Ecto neural progenitor cell (in vitro differentiated cells): ENCODE data around the gene GALNT9.
"Not testable (repeated sequence)": the region's sequence is repeated elsewhere in the genome, so short reads cannot be mapped to it uniquely, and the experiment has no call there.

Experiments used
- DNase-seq: peaks from one replicate; pipeline ENCODE4 v3.0.0-alpha.2; 2018; ENCODE audit warnings: low spot score

GALNT9 gene

DNA sequence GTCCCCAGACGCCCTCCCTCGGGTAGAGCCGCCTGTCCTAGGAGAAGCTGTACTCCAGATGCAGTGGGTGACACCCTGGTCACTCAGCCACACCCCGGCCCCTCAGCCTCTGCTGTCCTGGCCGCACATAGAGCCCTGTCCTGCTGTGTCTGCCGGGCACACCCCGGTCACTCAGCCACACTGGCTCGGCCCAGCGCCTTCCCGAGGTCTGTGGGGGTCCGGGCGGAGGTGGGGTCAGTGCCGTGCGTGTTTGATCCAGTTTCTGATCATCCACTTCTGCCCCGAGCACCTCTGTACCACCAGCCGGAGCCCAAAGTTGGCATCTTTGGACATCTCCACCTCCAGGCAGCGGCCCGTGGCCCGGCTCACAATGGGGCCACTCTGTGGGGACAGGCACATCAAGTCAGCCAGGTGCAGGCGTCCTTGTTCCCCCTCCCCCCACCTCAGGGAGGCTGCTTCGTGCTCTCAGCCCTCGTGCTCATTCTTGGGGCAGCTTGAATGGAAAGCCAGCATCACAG lies 132.5 kb downstream of the GALNT9 start:
- DNase-seq, result no peak

DNA sequence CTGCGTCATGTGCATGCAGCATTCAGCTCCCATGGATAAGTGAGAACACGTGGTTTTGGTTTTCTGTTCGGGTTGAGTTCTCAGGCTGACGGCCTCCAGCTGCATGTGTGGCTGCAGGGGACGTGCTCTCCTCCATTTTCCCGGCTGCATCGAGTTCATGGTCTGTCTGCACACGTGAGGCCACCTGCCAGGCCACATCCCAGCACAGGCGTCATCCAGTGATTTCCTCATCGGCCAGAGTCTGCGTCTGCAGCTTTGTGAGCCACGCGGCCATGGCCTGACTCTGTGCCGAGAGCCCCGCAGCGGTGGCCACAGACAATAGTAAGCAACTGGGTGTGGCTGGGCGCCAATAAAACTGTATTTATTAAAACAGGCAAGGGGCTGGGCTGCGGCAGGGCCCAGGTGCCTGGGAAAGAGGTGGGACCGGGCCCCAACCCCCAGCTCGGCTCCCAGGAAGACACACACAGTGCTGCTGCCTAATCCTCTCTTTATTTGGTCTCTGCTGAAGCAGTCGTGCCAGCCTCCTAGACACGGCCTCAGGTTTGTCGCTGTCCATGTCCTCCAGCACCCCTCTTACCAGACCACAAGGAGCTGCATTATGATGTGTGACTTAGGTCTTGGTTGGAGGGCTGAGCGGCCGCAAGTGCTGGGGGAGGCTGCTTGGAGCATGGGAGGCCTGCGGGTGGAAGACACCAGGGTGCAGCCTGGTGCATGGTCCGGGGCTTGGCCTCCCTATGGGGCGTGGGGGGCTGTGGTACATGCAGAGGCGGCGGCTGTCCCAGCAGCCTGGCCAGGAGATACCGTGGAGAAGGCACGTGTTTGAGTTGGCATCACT lies 133.1 kb downstream of the GALNT9 start:
- DNase-seq, result no peak

DNA sequence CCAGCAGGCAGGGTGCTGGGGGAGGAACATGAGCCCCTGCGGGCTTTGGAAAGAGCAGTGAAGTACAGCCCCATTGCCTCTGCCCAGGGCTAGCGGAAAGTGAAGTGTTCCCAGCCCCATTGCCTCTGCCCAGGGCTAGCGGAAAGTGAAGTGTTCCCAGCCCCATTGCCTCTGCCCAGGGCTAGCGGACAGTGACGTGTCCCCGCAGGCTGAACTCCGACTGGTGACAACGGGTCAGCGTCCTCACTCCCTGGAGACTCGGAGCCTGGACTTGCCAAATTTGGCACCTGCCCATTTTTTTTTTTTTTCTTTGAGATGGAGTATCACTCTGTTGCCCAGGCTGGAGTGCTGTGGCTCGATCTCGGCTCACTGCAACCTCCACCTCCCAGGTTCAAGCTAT lies 134.1 kb downstream of the GALNT9 start:
- not testable (repeated sequence) for DNase-seq

DNA sequence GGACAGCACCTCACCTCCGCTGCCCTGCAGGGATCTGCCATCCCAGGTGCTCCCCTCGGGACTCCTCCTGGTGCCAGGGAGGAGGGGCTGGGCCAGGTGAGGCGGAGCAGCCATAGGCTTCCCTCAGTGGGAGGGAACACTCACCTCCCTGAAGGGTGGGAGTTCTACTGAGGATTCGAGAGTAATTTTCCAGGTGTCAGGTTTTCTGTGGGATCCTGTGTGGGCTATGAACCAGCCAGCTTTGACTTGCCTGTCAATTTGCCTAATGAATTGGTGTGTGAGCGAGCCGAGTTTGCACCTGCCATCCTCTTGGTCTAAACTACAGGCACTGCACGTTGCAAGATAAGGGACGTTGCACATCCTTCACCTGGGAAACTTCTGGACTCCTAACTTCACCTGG lies 134.8 kb downstream of the GALNT9 start:
- DNase-seq, result no peak

- DNase-seq, result no peak
Observed at GRCh38 chr12:132194056-132194455, 135.3 kb downstream of the GALNT9 start.

- no peak for DNase-seq
Observed at GRCh38 chr12:132191715-132192553, 137.5 kb downstream of the GALNT9 start.

DNA sequence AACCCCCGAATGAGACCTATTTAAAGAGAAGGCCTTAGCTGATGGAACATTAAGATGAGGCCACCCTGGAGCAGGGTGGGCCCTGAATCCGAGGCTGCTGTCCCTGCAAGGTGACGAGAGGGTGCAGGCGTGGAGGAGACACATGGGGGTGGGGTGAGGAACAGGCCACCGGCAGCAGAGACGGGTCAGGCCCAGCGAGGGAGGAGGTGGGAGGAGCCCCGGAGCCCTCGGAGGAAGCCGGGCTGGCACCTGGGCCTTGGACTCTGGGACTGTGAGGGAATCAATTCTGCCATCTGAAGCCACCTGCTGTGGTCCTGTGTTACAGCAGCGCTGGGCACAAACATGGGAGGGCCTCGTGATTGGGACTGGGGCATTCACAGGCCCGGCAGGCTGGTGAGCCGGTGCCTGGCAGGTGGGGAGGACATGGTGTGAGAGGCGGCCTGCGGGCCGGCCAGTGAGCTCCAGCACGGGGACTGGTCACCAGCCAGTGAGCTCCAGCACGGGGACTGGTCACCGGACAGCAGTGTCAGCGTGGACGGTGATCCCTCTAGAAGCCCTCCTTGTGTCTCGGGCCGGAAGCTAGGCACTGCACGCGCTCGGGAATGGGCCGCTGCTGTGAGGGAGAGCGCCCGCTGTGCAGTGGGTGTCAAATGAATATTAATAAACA lies 138.4 kb downstream of the GALNT9 start:
- DNase-seq, result no peak

DNA sequence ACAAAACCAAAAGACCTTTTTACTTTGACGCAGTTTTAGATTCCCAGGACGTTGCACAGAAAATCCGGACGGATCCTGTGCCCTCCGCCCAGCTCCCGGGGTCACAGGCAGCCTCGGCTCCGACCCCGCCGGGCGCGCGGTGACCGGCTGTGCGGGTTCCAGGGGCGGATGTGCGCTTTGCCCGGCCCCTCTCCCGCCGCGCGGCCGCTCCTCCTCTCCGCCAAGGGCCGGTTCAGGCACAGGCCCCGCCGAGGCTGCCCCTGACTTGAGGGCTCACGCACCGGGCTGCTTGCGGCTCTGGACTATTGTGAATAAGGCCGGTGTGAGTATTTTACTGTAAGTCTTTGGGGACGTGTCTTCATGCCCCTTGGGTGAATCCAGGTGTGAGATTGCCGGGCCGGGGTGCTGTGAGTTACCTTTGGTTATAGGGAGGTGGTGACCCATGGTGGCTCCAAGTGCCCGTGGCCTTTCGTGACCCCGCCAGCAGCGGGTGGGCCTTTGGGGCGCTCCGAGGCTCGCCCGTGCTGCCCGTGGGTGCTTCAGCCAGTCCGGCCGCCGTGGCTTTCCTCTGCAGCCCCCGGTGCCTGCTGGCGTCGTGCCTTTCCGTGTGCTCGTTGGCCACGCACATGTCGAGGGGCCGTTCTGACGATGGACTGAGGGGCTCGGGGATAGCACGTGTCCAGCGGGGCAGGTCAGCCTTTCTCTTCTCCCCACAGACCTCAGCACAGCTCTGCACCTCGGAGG lies 139.2 kb downstream of the GALNT9 start:
- peak; percentile 80 for DNase-seq

DNA sequence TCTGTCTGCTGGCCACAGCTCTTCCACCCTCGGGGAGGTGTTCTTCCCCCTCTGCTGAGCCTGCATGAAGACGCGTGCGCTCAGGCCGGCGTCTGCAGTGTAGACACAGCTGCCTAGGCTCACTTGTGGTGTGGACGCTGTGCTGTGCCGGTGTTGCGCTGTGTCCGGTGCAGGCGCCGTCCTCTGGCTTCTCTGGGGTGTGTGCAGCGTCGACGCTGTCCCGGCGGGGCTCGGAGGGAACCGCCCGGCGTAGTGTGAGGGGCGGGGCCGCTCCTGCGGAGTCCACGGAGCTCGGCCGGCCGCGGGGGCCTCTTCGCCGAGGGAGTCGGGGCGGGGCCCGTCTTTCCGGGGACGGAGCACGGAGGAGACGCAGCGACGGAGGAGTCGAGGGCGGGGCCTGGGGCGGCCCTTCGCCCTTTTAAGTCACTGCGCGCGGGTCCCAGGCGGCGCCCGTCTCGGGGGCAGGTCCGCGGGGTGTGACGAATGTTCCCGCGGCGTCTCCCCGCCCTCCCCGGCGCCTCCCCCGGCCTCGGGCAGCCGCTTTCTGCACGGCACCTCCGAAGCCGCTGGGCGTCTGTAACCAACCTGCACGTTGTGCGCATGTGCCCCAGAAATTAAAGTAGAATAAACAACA lies 139.9 kb downstream of the GALNT9 start:
- peak; percentile 91 for DNase-seq

DNA sequence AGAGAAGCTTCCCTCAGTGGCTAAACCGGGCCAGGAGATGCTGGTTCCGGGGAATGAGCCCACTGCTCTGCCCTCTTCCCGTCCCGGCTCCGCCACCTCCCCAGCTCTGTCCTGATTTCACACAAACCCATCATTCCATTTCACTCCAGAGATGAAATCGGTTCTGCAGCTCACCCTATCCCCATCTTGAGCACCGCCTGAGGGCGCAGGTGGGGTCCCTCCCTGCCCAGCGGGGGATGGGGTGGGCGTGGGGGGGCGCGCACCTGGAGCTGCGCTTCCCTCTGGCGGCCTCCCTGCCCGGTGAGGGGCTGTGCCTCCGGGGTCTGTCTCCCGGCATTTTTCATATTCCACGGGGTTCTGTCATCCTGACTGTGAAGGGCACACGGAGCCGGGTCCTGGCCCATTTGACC lies 140.5 kb downstream of the GALNT9 start:
- no peak for DNase-seq

GRCh38 chr12:132188451-132188901 lies 140.9 kb downstream of the GALNT9 start:
- no peak for DNase-seq

GRCh38 chr12:132187646-132188450 lies 141.5 kb downstream of the GALNT9 start:
- DNase-seq, result no peak

DNA sequence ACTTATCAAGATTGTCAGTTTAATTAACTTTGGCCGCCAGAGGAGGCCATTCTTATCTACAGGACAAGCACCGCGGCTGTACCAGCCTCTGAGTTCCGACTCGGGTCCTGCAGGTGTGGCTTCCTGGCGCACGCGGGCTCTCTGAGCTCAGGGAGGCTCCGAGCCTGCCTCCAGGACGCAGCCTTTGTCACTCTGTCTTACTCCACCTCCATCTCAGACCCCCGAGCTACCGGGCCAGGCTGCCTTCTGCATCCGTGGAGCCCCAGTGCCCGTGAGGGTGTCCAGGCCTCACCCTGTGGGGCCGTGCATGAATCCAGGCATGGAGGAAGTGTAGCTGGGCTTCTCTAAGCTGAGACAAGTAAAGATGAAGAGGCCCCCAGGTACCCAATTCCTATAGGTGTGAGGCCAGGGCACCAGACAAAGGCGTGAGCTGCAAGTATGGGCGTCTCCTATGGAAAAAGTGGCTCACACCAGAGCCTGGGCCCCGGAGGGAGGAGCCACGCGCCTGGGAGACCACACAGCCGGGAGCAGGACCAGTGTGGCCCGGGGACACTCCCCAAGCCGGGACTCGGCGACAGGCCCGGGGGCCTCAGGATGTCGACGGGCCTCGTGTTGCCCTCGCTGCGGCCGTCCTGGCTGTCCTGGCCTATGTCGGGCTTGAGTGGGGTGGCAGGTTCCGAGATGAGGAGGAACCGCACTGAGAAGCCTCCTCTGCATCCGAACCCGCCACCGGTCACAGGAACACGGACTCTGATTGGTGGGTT lies 142.3 kb downstream of the GALNT9 start:
- no peak for DNase-seq

GRCh38 chr12:132186208-132186856 lies 143.1 kb downstream of the GALNT9 start:
- DNase-seq, result no peak

- no peak for DNase-seq
Observed at GRCh38 chr12:132185705-132186104, 143.7 kb downstream of the GALNT9 start.

DNA sequence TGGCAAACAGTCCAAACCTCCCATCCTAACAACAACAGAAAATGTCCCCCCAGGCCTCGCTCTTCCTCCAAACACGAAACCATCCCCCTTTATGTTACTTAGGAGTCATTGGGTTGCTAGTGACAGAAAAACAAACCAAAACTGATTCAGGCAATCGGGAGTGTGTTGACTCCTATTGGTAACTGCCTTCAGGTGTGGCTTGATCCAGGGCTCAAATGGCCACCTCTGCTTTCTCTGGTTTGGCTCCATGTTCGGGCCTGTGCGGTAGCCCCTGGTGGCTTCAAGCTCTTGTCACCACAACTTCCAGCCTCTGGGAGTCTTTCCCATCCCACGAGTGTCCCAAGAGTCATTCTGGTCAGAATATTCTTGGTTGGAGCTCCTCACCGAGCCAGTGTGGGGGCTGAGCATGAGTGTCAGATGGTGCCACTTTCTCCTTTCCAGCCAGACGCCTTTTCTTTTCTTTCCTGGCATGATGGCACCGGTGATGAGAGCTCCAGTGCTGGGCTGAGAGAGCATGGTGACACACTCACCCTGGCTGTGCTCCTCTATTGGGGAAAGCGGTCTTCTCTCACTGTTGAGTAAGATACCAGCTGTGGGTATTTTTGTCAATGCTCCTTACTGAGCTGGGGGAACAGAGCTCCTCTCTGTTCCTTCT lies 146.6 kb downstream of the GALNT9 start:
- no peak for DNase-seq

- DNase-seq, result no peak
Observed at GRCh38 chr12:132182206-132182710, 147.1 kb downstream of the GALNT9 start.

GRCh38 chr12:132181570-132182200 lies 147.7 kb downstream of the GALNT9 start:
- no peak for DNase-seq
